Measurements from ENCODE around the gene TEX54.

DNA sequence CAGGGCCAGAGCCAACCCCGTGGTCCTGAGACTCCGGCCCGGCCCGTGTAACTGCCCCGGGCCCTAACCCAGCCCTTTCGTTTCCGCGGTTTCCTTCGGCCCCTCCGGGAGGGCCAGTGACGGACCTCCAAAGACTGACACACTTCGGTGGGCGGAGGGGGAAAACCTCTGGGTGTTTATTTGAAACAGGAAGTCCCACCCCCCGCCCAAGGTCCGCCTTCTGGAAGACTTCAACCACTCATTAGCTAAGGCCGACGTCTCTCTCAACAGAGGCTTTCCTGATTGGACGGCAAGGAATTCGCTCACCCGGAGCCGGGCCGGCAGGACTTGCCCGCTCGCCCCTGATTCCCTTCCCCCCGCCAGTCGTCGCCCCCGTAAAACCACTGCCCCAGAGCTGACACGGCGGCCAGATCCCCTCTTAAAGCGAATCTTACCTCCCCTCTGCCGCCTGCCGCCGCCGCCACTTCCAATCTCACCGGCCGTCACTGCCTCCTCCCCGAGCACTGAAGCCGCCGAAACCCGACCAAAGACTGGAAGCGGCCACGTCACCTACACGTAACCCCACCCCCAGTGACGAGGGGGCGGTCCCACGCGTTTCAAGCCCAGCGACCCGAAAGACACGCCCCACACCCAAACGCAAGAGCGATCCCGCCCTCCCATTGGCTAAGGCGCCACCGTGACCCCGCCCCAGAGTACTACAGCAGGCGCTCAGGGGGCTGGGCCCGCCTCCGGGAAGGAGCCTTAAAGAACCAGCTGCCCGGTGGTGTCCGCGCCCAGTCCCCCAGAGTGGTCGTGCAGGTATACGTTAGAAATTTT, 913 bp downstream of the TEX54 start, which contains the start of gene STX5:
- TF ChIP-seq EZH2 (IDR thresholded peaks at IDR 0.05) (no peak), POLR2AphosphoS5 (IDR thresholded peaks at IDR 0.05; ENCODE audit: borderline replicate concordance, low read depth, low read length) (peak; percentile 76; the same call in 1 of the 2 replicates)
